LoVo (cell line): ENCODE data around the gene ARRB1.
"Not testable (repeated sequence)": the region's sequence is repeated elsewhere in the genome, so short reads cannot be mapped to it uniquely, and the experiment has no call there.

Experiments
- DNase-seq: peaks from one replicate; pipeline ENCODE4 v3.0.0-alpha.2; 2016; ENCODE audit warnings: low spot score

The ARRB1 gene

DNA sequence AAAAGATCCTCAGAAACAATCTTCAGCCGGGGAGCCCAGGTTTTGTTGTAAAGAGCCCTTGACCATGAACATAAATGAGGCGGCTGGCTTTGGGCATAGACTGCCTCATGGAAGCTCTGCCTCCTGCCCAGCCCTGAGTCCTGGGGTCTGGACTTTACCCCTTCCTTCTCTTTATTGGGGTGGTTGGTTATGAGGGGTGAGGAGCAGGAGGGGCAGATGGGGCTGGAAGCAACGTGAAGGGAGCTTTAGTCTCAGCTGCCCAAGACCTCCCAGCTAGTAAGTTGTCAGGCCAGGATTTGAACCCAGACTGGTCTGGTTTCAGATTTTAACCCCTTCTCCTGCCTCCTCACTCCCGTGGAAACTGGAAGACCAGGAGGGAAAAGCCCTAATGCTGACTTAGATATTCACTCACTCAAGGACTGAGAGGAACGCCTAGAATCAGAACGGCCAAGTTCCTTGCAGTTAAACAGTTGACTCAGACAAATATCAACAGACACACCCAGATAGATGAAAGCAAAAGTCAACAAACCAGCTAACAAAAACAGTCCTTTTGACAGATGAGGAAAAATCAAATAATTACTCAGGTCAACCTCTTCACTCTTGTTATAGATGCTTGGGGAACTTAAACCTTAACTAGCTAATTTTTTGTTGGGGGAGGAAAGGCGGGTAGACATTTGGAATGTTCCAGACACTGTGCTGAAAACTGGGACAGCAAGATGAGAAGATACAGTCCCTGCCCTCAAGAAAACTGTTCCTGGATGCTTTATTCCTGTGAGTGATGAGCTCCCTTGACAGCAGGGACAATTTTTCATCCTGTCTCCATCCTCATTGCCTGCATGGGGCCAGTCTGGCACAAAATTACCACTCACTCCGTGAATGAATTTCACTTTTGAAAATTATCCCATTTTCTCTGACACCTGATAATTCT lies 20.8 kb upstream of the ARRB1 start:
- DNase-seq: peak; percentile 90

DNA sequence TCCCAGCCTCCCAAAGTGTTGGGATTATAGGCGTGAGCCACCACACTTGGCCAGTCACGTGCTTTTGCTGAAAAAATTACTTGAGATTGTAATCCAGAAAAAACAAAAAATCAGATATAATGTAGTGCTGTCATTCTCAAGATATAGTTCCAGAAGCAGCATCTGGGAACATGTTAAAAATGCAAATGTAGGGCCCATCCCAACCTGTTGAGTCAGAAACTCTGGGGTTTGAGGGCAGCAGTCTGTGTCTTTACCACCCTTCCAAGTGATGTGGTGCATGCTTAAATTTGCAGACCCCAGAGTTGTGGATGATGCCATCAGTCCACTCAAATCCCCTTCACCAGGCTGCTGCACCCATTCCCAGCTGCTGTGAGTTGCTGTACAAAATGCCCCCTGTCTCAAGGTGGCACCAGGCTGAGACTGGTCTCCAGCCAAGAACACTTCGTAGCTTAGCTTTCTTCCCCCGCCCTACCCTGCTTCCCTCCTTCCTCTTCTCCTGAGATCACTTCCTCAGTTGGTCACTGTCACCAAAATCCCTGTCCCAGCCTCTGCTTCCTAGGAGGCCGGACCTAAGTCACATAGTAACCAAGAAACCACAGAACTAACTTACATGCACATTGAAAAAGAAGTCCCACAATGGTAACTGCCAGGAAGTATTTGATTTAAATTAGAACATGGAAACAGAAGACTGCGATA lies 18.2 kb upstream of the ARRB1 start:
- DNase-seq: no peak

DNA sequence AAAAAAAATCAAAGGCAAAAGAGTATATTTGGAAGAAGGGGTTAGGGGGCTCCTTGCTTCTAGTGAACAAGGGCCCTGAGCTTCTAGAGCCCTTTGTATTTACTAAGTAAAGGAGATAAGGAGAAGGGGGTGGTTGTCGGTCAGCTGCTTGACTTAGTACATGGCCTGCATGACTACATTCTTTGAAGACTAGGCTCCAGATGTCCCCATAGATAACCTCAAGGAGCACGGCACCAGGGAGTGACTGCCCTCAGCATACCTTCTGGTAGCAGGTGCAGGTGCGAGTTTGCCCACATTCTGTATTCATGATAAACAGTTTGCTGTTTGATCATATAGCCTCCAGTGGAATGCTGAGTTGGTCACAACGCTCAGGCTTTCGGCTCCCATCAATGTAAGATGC lies 15.4 kb upstream of the ARRB1 start:
- not testable (repeated sequence) for DNase-seq

DNA sequence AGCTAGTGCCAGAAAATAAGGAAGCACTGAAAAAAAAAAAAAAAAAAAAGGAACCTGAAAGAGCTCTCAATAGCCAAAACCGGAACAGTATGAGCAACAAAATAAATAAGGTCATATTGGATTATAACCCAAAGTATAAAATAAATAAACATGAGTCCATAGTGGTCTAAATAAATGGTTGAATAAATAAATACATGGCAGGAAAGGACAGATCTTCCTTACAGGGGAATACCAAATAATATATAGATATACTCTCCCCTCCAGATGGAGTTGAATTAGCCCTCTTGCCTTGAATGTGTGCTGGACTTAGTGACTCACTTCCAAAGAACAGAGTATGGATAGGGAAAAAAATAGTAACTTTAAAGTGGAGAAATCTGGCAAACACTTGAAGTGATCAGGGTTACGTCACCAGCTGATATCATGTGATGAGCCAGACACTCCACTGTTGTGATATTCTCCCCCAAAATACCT lies 14.3 kb upstream of the ARRB1 start:
- DNase-seq: no peak

DNA sequence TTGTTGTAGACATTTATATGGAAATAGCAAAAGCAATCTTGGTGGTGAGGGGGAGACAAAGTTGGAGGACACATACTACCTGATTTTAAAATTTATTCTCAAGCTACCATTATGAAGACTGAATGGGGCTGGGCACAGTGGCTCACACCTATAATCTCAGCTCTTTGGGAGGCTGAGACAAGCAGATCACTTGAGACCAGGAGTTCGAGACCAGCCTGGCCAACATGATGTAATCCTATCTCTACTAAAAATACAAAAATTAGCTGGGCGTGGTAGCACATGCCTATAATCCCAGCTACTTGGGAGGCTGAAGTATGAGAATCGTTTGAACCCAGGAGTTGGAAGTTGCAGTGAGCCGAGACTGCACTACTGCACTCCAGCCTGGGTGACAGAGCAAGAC lies 10.8 kb upstream of the ARRB1 start:
- DNase-seq: not testable (repeated sequence)

DNA sequence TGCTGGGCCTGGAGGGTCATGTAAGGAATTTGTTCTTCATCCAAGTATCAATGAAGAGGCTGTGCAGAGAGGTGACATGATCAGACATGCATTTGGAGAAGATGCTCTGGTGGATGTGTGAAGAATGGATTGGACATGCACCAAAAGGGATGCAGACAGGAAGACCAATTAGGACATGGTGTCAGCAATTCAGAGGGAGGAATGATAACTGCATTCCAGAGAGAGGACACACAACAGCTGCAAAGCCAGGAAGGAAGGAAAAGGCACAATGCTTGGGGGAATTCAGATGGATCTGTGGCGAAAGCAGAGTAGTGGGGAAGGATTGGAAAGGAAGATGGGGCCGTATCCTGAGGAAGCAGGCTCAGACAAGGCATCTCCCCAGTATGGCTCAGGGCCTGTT lies 5.2 kb upstream of the ARRB1 start:
- DNase-seq: no peak

DNA sequence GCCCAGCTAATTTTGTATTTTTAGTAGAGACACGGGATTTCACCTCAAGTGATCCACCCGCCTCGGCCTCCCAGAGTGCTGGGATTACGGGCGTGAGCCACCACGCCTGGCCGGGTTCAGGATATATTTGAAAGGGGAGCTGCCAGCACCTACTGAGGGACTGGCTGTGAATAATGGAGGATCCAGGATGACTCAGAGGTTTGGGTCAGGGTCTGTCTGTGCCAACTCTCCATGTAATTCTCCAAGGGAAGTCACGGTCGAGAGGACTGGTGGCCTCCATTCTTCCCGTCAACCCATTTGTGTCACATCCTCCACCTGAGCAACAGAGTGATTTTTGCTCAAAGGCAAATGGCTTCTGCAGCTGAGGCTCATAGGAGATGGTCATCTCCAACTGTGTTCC lies 3.6 kb upstream of the ARRB1 start:
- no peak for DNase-seq

DNA sequence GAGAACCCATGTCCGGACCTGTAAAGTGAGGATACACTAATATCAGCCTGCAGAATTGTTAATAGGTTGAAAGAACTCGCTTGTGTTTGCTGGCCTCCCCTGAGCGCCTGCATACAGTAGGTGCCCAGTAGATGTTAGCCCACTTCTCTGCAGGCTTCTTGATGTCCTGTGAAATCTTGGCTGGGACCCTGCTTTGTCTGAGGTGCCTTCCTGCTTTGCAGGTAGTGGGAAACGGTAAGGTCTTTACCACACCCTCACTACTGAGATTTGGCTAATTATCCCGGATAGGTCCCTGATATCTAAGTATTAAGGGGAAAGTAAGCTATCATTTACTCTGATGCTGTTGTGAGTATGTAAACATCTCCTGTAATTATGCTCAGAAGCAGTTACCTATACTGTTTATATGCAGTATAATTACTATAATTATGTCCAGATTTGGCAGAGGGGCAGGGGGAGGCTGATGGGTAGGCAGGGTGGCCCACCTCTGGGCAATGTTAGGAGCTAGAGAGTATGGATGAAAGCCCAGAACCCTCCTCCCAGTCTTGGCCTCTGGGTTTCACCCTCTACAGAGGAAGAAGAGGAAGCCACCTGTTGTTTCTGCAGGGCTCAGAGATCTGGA lies 1.2 kb upstream of the ARRB1 start:
- no peak for DNase-seq

DNA sequence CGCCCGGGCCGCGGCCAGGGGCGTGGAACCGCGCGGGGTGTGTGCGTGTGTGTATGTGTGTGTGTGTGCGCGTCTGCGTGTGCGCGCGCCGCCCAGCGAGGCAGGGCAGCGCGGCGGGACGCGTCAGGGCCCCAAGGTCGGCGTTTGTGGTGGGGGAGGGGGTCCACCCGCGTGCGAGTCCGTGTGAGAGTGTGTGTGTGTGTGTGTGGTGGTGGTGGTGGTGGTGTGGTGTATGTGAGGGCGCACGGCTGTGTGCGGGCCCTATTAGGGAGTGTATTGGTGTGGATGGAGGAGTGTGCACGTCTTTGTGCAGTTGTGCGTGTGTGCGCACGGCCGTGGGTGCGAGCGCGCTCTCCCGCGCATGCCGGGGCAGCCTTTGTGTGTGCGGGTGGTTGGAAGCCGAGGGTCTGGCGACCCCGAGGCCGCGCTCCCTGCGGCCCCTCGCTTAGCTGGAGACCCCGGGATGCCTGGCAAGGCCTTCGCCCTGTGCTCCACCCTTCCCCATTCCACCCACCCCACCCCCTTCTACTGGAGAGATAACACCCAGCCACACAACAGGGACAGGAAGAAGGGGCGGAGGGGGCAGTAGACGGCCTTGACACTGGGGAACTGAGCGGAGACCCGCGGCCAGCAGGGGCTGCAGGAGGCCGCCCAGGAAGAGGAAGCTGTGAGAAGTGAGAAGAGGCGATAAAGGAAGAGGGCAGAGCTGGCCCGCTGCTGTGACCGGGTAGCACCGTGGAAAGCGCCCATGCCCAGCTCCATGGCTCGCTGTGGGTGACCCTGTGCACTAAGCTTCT lies 528 bp upstream of the ARRB1 start:
- DNase-seq: no peak

DNA sequence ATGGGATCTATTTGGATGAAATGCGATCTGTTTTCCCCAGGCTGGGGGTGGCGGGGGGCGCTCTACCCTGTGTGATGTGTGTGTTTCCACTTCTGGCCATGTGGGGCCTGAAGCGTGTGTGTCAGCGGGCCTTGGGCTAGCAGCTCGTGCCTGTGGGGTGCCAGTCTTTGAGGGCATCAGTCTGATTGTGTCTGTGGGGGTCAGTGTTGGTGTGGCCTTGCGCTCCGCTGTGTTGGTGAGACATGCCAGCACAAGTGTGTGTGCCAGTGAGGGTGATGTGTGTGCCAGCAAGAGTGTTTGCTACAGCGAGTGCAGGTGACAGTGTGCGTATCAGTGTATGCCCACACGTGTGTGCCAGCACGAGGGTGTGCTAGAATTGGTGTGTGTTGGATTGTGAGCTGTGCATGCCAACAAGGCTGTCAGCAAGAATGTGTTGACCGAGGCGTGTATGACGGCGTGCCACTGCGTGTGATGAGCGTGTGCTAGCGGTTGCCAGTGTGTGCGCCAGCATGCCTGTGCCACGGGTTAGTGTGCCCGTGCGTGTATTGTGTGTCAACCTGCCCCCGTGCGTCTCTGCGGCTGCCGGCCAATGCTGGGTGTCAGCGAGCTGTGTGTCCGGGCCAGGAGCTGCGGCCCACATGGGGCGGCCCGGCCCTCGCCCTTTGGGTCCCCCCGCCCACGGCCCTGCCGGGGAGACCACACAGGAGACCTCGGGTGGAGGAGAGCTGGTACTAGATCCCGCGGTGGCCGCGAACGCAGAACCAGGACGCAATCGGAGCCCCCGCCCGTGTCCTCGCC lies 519 bp downstream of the ARRB1 start:
- no peak for DNase-seq

DNA sequence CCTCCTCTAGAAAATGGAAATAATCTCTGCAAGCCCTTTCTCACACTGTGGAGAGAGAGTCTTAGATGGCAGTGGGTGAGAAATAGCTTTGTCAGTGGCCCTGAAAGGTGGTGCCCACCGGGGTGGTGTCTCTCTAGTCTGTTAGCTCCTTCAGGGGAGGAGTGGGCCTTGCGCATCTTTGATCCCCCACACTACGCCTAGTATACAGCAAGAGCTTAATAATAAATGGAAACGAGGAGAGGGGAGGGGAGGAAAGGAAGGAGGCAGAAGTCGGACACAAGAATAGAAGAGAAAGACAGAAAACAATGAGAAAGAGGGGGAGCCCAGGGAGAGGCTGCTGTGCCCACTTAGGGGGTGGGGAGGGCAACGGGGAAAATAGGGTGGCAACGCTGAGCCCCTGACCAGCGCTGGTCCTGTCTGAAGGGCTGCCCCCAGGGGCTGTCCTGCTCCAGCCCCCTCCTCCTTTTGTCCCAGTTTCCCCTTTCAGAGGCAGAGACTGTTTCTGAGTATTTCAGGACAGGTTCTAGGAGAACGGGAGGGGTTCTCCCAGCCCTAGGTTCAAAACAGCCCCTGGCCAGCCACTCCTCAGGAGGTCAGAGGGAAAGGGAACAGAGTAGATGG lies 1.2 kb downstream of the ARRB1 start:
- DNase-seq: no peak

DNA sequence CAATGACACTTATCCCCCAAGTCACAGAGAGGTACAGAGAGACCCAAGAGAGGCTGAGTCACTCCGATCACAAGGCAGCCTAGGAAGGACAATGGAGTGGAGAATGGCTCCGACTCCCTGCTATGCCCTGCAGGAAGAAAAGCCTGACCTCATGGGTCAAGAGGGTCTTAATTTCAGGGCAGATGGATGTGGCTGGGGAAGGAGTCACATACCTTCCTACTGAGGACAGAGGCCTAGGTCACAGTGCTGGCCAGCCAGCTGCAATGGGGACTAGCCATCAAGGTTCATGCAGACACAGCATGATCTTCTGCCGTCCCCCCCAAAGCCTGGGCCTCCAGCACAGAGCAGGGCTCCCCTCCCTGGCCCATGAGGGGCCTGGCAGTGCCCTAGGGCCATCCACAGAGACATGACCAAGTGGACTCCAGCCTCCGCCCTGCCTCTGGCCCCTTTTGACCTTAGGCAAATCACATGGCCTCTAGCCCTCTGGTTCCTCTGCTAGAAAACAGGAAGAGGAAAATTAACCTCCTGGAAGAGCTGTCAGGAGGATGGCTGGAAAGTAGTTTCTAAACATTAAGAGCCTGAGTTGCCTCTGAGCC lies 1.8 kb downstream of the ARRB1 start:
- no peak for DNase-seq

DNA sequence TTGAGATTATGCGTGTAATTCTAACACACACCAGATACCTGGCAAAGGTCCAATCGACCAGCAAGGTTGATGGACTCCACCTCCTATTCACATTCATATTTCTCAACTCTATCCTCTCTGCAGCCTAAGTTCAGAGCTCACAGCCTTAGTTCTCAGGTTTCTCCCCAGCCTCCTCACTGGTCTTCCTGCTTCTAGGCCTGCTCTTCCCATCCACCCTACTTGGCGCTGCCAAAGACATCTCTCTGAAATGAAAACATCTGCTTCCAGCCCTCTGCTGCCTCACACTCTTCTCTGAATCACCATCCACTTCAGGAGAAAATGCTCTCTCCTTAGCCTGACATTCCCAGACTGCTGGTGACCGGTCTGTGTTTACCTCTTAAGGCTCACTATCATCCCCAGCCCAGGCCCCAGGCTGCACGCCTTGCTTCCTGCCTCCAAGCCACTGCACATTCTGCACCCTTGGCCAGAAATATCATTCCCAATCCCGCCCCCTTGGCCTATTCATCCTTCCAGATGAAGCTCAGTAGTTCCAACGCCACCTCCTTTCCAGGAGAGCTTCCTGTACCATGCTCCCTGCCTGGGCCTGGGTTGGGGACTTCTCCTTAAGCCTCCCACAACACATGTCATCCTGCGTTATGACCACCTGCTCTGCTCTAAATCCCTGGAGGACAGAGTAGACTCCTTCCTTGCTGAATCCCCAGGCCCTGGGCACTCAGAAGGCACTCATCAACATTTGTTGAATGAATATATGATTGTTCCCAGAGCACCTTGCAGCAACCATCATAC lies 3.5 kb downstream of the ARRB1 start:
- no peak for DNase-seq

DNA sequence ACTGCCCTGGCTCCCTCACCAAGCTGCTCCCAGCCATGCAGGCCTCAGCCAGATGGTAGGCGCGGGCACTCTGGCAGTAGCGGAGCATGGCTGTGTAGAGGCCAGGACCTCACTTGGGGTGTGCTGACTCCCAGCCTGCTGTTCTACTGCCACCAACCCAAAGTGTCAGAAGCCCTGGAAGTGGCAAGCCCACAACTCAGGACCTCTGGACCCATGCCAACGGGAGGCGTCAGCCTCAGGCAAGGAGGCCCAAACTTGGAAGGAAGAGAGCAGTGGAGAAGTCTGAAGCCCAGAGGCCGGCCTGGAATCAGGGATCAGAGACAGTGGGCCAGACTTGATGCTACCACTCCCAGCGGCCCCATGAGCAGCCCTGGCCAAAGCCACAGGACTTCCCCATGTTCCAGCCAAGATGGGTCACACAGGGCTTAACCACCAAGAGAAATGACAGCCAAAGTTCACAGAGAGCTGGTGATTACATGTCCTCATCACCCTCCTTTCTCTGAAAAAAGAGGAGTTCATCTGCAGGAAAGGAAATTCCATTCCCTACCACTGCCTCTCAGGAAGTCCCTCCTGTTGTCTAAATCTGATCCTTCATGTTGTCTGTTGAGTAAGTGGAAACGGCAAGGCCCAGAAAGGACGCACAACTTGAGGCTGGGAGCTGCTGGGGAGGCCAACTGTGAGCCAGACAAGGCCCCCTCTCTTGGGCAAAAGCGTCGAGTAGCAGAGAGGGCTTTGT lies 4.4 kb downstream of the ARRB1 start:
- DNase-seq: no peak

DNA sequence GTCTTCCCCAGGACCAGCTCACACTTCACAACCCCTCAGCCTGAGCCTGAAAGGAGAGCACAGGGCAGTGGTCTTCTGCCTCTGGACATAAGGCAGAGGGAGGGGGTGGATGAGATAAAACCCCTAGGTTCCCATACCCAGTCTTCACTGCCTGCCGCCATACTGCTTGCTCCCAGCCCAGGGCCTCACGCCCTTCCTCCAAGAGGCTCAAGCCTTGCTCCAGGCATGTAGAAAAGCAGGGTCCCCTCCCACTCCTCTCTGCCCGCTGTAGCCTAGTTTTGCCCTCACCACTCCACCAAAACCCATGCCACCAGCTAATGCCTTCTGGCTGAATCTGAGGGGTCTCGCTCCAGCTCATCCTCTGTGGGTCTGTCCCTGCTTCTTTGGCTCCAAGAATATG lies 5.2 kb downstream of the ARRB1 start:
- no peak for DNase-seq

DNA sequence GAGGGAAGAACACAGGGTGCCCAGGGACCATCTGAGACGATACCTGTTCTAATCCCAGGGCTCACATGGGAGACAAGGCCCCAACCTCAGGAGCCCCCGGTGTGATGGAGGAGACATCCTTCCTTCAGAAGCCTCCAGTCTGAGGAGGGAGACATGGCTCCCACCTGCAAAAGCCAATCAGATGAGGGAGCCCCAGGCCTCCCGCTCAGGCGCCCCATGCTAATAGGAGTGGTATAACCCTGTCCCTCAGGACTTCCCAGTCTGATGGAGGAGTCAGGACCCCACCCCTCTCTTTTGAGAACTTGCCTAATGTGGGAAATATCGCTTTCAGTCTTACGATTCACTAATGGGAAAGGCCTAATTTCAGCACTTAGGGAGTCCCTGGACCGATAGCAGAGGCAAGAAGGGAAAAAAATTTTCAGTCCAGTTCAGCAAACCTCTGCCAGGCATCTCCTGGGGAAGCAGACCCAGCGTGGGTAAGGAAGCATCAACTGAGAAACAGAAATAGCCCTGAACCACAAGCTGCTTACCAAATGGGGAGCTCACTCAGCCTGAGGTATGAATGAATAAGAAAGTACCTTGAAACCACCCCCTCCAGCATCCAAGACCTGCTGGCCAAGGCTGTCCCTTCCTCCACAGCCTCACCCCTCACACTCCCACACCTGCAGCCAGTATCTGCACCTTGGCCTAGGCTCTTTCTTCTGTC lies 5.9 kb downstream of the ARRB1 start:
- DNase-seq: no peak

DNA sequence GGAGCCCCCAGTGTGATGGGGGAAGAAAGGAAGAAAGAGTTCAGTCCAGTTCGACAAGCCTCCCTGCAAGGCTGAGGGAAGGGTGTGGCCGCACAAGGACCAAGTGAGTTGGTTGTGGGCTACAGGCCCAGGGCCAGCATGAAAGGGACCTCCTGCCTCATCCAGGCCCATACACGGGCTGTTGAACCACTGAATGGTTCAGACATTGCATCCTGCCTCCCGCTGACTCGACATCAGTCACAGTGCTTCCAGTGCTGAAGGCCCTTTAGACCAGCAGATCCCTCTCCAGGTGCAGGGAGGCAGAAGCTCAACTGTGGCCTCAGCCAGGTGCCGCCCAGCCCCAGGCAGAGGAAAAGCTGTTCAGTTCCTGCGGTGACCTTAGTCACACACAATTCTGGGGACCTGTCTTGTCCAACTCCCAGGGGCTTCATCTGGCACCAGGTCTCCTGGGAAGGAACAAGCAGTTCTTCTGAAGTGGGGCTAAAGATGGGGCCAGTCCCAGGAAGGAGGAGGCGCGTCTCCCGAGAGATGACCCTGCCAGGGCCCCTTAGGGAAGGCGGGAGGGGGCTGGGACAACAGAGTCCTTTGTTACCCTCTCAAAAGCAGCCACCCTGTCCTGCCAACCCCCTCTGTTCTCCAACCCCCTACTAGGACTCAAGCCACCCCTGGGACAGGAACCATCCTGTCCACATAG lies 6.6 kb downstream of the ARRB1 start:
- DNase-seq: no peak

DNA sequence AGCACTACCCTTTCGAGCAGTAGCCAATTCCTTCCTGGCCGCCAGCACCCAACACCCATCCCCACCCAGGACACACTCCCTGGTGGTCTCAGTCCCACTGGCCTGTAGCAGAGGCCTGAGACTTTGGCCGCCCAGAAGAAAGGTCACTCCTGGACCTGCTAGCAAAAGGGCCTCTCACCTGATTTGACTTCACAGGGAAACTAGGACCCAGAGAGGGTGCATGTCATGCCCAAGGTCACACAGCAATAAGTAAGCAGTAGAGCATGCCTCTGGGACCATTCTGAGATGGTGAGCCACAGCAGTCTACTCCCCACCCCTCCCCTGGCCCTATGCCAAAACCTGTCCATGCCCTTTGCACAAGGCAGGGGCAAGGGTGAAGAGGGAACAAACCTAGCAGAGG lies 7.3 kb downstream of the ARRB1 start:
- DNase-seq: no peak
